A673 (cell line): ENCODE measurements around the gene PSTK. TPM values are rescaled to one million over a fixed set of nuclear protein-coding genes. Genes with fewer than 3 reads are reported as not detected.

ENCODE experiments used
- BruUV-seq: library from RNA; stranded (reverse); fragments of 400-500 nt; replicated peaks from 2 replicates; lab custom pipeline; 2021; lab: Mats Ljungman, UMichigan
- CTCF ChIA-PET: fragments of 300-600 bp; sonication (Branson Sonifier 250); formaldehyde crosslinking; loops from one replicate; lab custom pipeline; 2022; ENCODE audit warnings: antibody characterized with exemption; lab: Charles Lee
- POLR2A ChIA-PET: fragments of 300-600 bp; sonication (Branson Sonifier 250); formaldehyde crosslinking; loops from one replicate; lab custom pipeline; 2022; ENCODE audit warnings: antibody characterized with exemption; ENCODE audit not compliant: low non-redundant PET; lab: Charles Lee
- DNase-seq: peaks from one replicate; pipeline ENCODE4 v3.0.0-alpha.2; 2015; ENCODE audit warnings: low spot score
- H3K27ac ChIP-seq: fragments of 200-600 bp; sonication (generic); 2 replicates; pipeline ENCODE4 v1.5.1; 2016; ENCODE audit warnings: mixed run types, low read depth, mild to moderate bottlenecking, mixed read lengths, antibody characterized with exemption, low read length; ENCODE audit not compliant: poor library complexity, severe bottlenecking
- H3K27me3 ChIP-seq: fragments of 200-600 bp; sonication (generic); replicated peaks from 2 replicates; pipeline ENCODE4 v1.6.1; 2017; ENCODE audit warnings: mixed run types, low read depth, mild to moderate bottlenecking, mixed read lengths, antibody characterized with exemption, low read length; ENCODE audit not compliant: insufficient read depth, poor library complexity
- H3K36me3 ChIP-seq: fragments of 200-600 bp; sonication (generic); 2 replicates; pipeline ENCODE4 v1.6.1; 2016; ENCODE audit warnings: mixed run types, mild to moderate bottlenecking, mixed read lengths, antibody characterized with exemption, low read length; ENCODE audit not compliant: insufficient read depth, poor library complexity, severe bottlenecking
- H3K4me1 ChIP-seq: fragments of 200-600 bp; sonication (generic); 2 replicates; pipeline ENCODE4 v1.6.1; 2017; ENCODE audit warnings: mixed run types, mild to moderate bottlenecking, mixed read lengths, antibody characterized with exemption, low read length; ENCODE audit not compliant: insufficient read depth, poor library complexity, severe bottlenecking
- H3K4me3 ChIP-seq: fragments of 200-600 bp; sonication (generic); 2 replicates; pipeline ENCODE4 v1.5.1; 2016; ENCODE audit warnings: low read depth, mixed run types, mild to moderate bottlenecking, mixed read lengths, low read length; ENCODE audit not compliant: poor library complexity, severe bottlenecking
- H3K9me3 ChIP-seq: fragments of 200-600 bp; sonication (generic); 2 replicates; pipeline ENCODE4 v1.6.1; 2016; ENCODE audit warnings: mixed run types, low read depth, mild to moderate bottlenecking, mixed read lengths, antibody characterized with exemption, low read length; ENCODE audit not compliant: poor library complexity, severe bottlenecking
- CTCF ChIP-seq: fragments of 300-800, 200-600 bp; sonication (generic); conservative IDR thresholded peaks from 2 replicates; pipeline ENCODE4 v1.5.1; 2017; ENCODE audit warnings: low read depth, mild to moderate bottlenecking, antibody characterized with exemption, low read length, moderate library complexity, mixed read lengths
- EZH2 ChIP-seq: fragments of 200-600 bp; sonication (generic); IDR thresholded peaks from 2 replicates; pipeline ENCODE4 v1.6.1; 2017; ENCODE audit warnings: borderline replicate concordance, low read depth, mild to moderate bottlenecking, mixed read lengths, antibody characterized with exemption, low read length; ENCODE audit not compliant: poor library complexity, severe bottlenecking
- intact Hi-C: fragments of 100-400 bp; cut with micrococcal nuclease; formaldehyde crosslinking; loops from one replicate; pipeline ENCODE4 v1.10.0; 2022; ENCODE audit not compliant: unreplicated experiment
- total RNA-seq: library from RNA; stranded (reverse); gene quantifications from 2 replicates; pipeline ENCODE4 v1.2.3, GENCODE V29; 2021

Gene PSTK
- total RNA-seq, 1 experiment from 2014 or later: 5.7 TPM

GRCh38 chr10:122995936-122996335, 15.7 kb downstream of the PSTK start:
- intact Hi-C loops: no loop called here
- TF ChIP-seq EZH2: no peak
- no peak for TF ChIP-seq CTCF
- peaks cover 15% of the 10 kb centered on the region for H3K36me3 ChIP-seq
- H3K9me3 ChIP-seq: no peaks in the 10 kb centered on the region
- no peaks in the 10 kb centered on the region for H3K4me1 ChIP-seq
- no TSS peak for BruUV-seq
- H3K27ac ChIP-seq: no peak overlapping the region
- POLR2A ChIA-PET: no interaction called here
- DNase-seq: no peak
- no peaks in the 10 kb centered on the region for H3K27me3 ChIP-seq
- H3K4me3 ChIP-seq: no peak overlapping the region
- CTCF ChIA-PET: no interaction called here

- Histone ChIP-seq H3K4me3 (no peak overlapping the region), H3K36me3 (peaks cover 15% of the 10 kb centered on the region), H3K27ac (no peak overlapping the region), H3K27me3 (no peaks in the 10 kb centered on the region), H3K4me1 (no peaks in the 10 kb centered on the region), H3K9me3 (no peaks in the 10 kb centered on the region)
- ChIA-PET CTCF (no interaction called here), POLR2A (no interaction called here)
- intact Hi-C loops: no loop called here
- no peak for DNase-seq
- no peak for TF ChIP-seq EZH2
- BruUV-seq: no TSS peak
Observed at GRCh38 chr10:122997864-122998263, 17.7 kb downstream of the PSTK start.

- DNase-seq: no peak
- TF ChIP-seq CTCF (no peak), EZH2 (no peak)
- BruUV-seq: no TSS peak
- Histone ChIP-seq H3K36me3 (peaks cover 15% of the 10 kb centered on the region), H3K9me3 (no peaks in the 10 kb centered on the region), H3K4me3 (no peak overlapping the region), H3K27ac (no peak overlapping the region), H3K27me3 (no peaks in the 10 kb centered on the region), H3K4me1 (no peaks in the 10 kb centered on the region)
- ChIA-PET POLR2A (no interaction called here), CTCF (no interaction called here)
- intact Hi-C loops: no loop called here
Observed at GRCh38 chr10:122998360-122998917, 18.2 kb downstream of the PSTK start.

GRCh38 chr10:122998934-122999333, 18.7 kb downstream of the PSTK start:
- Histone ChIP-seq H3K27me3 (no peaks in the 10 kb centered on the region), H3K9me3 (no peaks in the 10 kb centered on the region), H3K4me3 (no peak overlapping the region), H3K36me3 (peaks cover 15% of the 10 kb centered on the region), H3K27ac (no peak overlapping the region), H3K4me1 (no peaks in the 10 kb centered on the region)
- DNase-seq: no peak
- intact Hi-C loops: no loop called here
- CTCF ChIA-PET: no interaction called here
- POLR2A ChIA-PET: no interaction called here
- BruUV-seq: no TSS peak
- no peak for TF ChIP-seq CTCF
- no peak for TF ChIP-seq EZH2
